22Rv1 (cell line): ENCODE results near the gene VPS41.
"Not testable (repeated sequence)": the region's sequence is repeated elsewhere in the genome, so short reads cannot be mapped to it uniquely, and the experiment has no call there.

Source experiments
- H3K27ac ChIP-seq: fragments of 450-650 bp; 2 replicates; pipeline ENCODE4 v1.5.1; 2017
- CTCF ChIP-seq: fragments of 450-650 bp; IDR thresholded peaks from 2 replicates; pipeline ENCODE4 v1.5.1; 2017; ENCODE audit warnings: mild to moderate bottlenecking
- ZFX ChIP-seq: fragments of 450-650 bp; IDR thresholded peaks from 2 replicates; pipeline ENCODE4 v1.6.1; 2017; ENCODE audit warnings: antibody characterized with exemption, borderline replicate concordance

Gene VPS41

GRCh38 chr7:38855867-38856266 lies 53.1 kb downstream of the VPS41 start:
- TF ChIP-seq CTCF: no peak
- TF ChIP-seq ZFX: no peak
- H3K27ac ChIP-seq: no peak overlapping the region

GRCh38 chr7:38855386-38855785 lies 53.6 kb downstream of the VPS41 start:
- TF ChIP-seq CTCF: no peak
- TF ChIP-seq ZFX: no peak
- no peak overlapping the region for H3K27ac ChIP-seq

GRCh38 chr7:38854947-38855346 lies 54.0 kb downstream of the VPS41 start:
- not testable (repeated sequence) for H3K27ac ChIP-seq

GRCh38 chr7:38851321-38851720 lies 57.7 kb downstream of the VPS41 start:
- H3K27ac ChIP-seq: no peak overlapping the region
- no peak for TF ChIP-seq ZFX
- no peak for TF ChIP-seq CTCF

GRCh38 chr7:38846280-38846679 lies 62.7 kb downstream of the VPS41 start:
- TF ChIP-seq CTCF (no peak), ZFX (no peak)
- no peak overlapping the region for H3K27ac ChIP-seq

- no peak for TF ChIP-seq CTCF
- TF ChIP-seq ZFX: no peak
These were observed 63.9 kb downstream of the VPS41 start for GRCh38 chr7:38844952-38845563.

GRCh38 chr7:38842746-38843145 lies 66.2 kb downstream of the VPS41 start:
- H3K27ac ChIP-seq: no peak overlapping the region
- TF ChIP-seq ZFX (no peak), CTCF (no peak)

More at GRCh38 chr7:38844952-38845563, 63.9 kb downstream of the VPS41 start:
- H3K27ac ChIP-seq: no peak overlapping the region
